ENCODE data around the gene SLC24A4.
A peak's percentile ranks its signal among the peaks of the same experiment; 100 is the strongest.

The SLC24A4 gene

DNA sequence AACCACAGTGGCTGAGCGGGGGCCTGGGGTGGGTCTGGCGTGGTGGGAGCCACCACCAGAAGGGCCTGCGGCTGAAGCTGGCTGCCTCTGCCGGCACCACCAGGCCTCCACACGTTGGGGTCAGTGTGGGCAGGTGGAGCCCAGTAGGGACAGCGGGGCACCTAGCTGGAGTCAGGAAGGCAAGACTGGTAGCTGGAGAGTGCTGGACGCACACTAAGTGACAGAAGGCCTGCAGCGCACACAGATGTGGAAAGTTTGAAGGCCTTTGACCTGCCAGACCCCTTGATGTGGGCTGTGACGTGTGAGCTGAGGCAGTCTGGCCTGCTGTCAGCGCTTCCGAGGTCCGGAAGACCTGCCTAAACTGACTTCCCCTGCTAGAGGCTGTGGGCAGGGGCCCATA is 216.9 kb downstream of the SLC24A4 start:
- no peaks in the 10 kb centered on the region for H3K27me3 ChIP-seq (ENCODE audit: insufficient read depth, poor library complexity, severe bottlenecking)
- no peak for TF ChIP-seq SPI1 (IDR thresholded peaks at IDR 0.05; ENCODE audit: borderline replicate concordance, low read depth)
- no peak for TF ChIP-seq GABPA (IDR thresholded peaks at IDR 0.05; ENCODE audit: low read depth)
- no peak for TF ChIP-seq POLR2AphosphoS5 (IDR thresholded peaks at IDR 0.05; ENCODE audit: low read depth)
- TF ChIP-seq REST (IDR thresholded peaks at IDR 0.05; ENCODE audit: insufficient replicate concordance, low read depth): no peak
- no peak for TF ChIP-seq CTCF (IDR thresholded peaks at IDR 0.05; ENCODE audit: insufficient read depth, low read length)
- no peak overlapping the region for H3K27ac ChIP-seq (replicated peaks)
- no peak overlapping the region for H3K4me3 ChIP-seq (replicated peaks; ENCODE audit: insufficient read depth, low read length)
- DNase-seq (ENCODE audit: low read depth in 1 of 2, low spot score in 1 of 2): no peak

DNA sequence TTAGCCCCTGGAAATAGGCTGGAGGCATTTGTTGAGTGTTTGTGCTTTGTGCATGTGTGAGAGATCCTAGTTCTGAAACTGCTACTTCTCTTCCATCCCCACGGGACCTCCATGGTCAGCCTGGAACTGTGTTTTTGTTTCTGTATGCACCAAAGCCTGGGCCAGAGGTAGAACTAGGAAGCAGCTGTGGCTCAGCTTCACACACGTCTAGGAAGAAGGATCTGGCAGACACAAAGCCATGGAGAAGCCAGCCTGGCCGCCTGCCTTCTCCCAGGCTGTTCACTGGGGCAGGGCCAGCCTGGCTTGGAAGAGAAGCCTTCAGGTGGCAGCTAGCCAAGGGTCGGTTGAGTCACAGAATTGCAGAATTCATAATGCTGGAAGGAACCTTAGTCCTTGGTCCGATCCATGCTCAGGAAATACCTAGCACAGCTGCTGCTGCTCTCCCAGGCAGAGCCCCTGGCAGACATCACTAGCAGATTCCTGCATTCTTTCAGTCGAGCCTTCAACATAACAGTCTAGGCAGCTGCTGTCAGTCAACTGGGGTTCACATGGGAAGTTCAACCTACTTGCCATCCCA is 217.6 kb downstream of the SLC24A4 start:
- H3K27ac ChIP-seq (replicated peaks): no peak overlapping the region
- no peak overlapping the region for H3K4me3 ChIP-seq (replicated peaks; ENCODE audit: insufficient read depth, low read length)
- H3K27me3 ChIP-seq (ENCODE audit: insufficient read depth, poor library complexity, severe bottlenecking): no peaks in the 10 kb centered on the region
- TF ChIP-seq REST (IDR thresholded peaks at IDR 0.05; ENCODE audit: insufficient replicate concordance, low read depth) (no peak), POLR2AphosphoS5 (IDR thresholded peaks at IDR 0.05; ENCODE audit: low read depth) (no peak), SPI1 (IDR thresholded peaks at IDR 0.05; ENCODE audit: borderline replicate concordance, low read depth) (no peak), CTCF (IDR thresholded peaks at IDR 0.05; ENCODE audit: insufficient read depth, low read length) (no peak), GABPA (IDR thresholded peaks at IDR 0.05; ENCODE audit: low read depth) (no peak)
- peak in 1 of 2 experiments; percentile 61 for DNase-seq (ENCODE audit: low read depth in 1 of 2, low spot score in 1 of 2)

DNA sequence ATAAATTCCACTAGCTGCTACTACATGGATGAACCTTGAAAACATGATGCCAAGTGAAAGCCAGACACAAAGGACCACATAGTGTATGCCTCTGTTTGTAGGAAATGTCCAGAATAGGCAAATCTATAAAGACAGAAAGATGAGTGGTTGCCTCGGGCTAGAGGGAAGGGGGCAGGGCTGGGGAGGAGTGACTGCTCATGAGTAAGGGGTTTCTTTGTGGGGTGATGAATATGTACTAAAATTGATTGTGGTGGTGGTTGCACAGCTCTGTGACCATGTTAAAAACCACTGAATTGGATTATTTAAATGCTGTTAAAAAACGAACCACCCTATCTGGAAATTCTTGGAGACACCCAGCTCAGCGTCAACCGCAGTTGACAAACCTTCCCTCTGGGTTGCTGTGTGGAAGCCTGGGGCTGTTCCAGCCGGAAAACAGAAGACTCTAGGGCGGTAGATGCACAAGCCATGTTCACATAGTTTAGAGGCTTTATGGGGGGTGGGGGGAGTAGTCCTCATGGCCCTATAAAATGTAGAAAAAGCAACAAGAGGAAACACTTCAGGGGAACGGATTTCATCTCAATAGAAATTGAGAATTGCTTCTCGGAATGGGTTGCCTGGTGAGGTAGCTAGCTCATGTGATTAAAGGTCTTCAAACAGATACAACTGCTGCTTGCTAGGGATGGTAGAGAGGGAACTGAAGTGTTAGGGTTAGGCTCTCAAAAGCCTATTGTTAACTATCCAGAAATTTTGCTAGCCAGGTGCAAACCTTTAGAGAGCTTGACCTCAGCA is 220.0 kb downstream of the SLC24A4 start:
- no peak for DNase-seq (ENCODE audit: low read depth in 1 of 2, low spot score in 1 of 2)
- Histone ChIP-seq H3K27me3 (ENCODE audit: insufficient read depth, poor library complexity, severe bottlenecking) (no peaks in the 10 kb centered on the region), H3K4me3 (replicated peaks; ENCODE audit: insufficient read depth, low read length) (no peak overlapping the region), H3K27ac (replicated peaks) (no peak overlapping the region)
- no peak for TF ChIP-seq REST (IDR thresholded peaks at IDR 0.05; ENCODE audit: insufficient replicate concordance, low read depth)
